Subcutaneous adipose tissue (tissue), 4 donors: ENCODE measurements around the gene NAA30. TPM values are rescaled to one million over a fixed set of nuclear protein-coding genes. Genes with fewer than 3 reads are reported as not detected.

Source experiments
- CTCF ChIP-seq: fragments of 450-650 bp; IDR thresholded peaks from one replicate; pipeline ENCODE4 v1.5.1; 2016; ENCODE audit warnings: low read depth, mild to moderate bottlenecking, control low read depth, antibody characterized with exemption, moderate library complexity
- total RNA-seq, 4 donors: library from RNA; depleted of rRNA; stranded (reverse); fragments of >200 nt; gene quantifications; one replicate each; pipeline ENCODE4 v1.1.0, GENCODE V29; 2016

NAA30 gene
- total RNA-seq, 4 donors from 2014 or later: 15.1 to 26.7 (median 20.6) TPM

DNA sequence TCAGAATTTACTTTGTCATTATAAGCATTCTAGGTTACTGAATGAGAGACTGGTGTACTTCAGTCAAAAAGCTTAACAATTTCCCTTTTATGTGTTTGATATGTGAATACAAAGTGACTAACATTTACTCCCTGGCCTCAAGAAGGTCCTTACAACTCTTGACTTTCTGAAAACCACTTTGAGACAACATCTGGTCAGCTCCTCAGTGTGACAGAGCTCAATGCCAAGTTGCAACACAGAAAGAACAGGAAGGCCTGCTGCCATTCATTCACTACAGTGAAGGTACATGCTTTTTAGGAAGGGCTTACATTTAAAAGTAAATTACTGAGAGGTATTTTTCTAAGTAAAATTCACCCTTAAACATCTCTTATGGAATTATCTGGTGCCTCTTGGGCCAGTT, 2.3 kb upstream of the NAA30 start:
- TF ChIP-seq CTCF: no peak

GRCh38 chr14:57389646-57390036, 745 bp upstream of the NAA30 start:
- no peak for TF ChIP-seq CTCF

DNA sequence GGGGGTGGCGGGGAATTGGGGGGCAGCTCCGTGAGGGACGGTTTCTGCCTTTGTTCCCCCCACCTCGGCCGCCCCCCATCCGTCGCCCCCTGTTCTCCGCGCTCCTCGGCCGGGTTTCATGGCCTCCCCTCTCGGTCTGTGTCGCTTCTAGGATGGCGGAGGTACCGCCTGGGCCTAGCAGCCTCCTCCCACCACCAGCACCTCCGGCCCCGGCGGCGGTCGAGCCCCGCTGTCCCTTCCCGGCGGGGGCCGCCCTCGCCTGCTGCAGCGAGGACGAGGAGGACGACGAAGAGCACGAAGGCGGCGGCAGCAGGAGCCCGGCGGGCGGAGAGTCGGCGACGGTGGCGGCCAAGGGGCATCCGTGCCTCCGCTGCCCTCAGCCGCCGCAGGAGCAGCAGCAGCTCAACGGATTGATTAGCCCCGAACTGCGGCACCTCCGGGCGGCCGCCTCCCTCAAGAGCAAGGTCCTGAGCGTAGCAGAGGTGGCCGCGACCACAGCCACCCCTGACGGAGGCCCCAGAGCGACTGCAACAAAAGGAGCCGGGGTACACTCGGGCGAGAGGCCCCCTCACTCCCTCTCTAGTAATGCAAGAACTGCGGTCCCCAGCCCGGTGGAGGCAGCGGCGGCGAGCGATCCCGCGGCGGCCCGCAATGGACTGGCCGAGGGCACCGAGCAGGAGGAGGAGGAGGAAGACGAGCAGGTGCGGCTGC, 575 bp downstream of the NAA30 start:
- no peak for TF ChIP-seq CTCF

DNA sequence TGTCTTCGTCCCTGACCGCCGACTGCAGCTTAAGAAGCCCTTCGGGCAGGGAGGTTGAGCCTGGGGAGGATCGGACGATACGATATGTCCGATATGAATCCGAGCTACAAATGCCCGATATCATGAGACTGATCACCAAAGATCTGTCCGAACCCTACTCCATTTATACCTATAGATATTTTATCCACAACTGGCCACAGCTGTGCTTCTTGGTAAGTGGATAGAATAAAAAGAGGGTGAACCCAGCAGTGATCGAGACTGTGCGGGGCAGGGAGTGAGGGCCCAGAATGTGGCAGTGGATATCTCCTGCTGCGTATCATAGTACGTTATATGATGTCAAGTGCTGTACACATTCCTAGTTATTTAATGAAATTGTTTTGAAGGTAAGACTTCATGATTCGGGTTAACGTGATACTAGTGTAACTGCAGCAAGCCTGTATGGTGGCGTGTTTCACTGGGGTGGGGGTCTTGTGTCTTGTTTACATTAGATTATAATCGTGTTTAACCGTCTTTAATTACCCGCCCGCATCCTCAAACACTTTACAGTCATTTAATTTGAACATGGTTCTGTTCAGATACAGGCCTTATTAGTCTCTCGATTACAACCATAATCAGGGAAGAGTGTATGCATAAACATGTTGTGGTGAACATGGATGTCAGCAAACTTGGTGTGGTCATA, 1.3 kb downstream of the NAA30 start:
- TF ChIP-seq CTCF: no peak

- no peak for TF ChIP-seq CTCF
Observed at GRCh38 chr14:57392830-57393229, 2.4 kb downstream of the NAA30 start.

GRCh38 chr14:57400556-57401494, 10.4 kb downstream of the NAA30 start:
- TF ChIP-seq CTCF: no peak

DNA sequence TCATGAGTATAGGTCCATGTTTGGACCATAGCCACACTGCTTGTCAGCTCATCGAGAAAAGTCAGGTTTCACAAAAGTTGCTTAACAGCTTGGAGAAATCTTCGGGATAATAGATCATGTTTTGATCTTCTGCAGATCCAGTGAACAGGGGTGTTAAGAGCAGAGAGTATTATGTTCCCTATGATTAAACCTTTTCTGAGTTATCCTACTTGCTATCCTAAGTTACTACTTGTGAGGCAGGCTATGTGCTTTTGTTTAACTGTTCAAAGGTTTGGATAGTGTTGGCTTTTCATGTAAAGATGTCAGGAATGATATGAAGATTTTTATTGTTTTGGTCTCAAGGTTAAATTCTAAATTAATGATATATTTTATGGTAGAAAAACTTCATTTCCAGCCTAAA, 11.1 kb downstream of the NAA30 start:
- no peak for TF ChIP-seq CTCF
